PC-9 (cell line): ENCODE results near the gene AP1B1.

ENCODE experiments used
- CTCF ChIP-seq: fragments of 200-600 bp; sonication (generic); conservative IDR thresholded peaks from 2 replicates; pipeline ENCODE4 v1.6.1; 2017; ENCODE audit warnings: mixed run types, antibody characterized with exemption, mild to moderate bottlenecking, moderate library complexity
- EZH2 ChIP-seq: fragments of 200-600 bp; sonication (generic); IDR thresholded peaks from 2 replicates; pipeline ENCODE4 v1.8.0; 2017; ENCODE audit warnings: antibody characterized with exemption, low read depth

GRCh38 chr22:29300467-29300806, 87.9 kb downstream of the AP1B1 start:
- TF ChIP-seq CTCF (no peak), EZH2 (no peak)
